Prostate gland (tissue), 2 donors: Measurements from ENCODE around the gene SYCE3.

Experiments used
- POLR2A ChIP-seq: fragments of 450-650 bp; IDR thresholded peaks from one replicate; pipeline ENCODE4 v1.6.1; 2016; ENCODE audit warnings: antibody characterized with exemption, mild to moderate bottlenecking
- POLR2AphosphoS5 ChIP-seq: sonication (generic); formaldehyde crosslinking; IDR thresholded peaks from one replicate; pipeline ENCODE4 v1.6.1; 2017; ENCODE audit warnings: antibody characterized with exemption
- TF ChIP-seq, protein P1 (sequence below), 4 experiments: fragments of 200-600 bp in 2 of 4; fragments of 450-650 bp in 2 of 4; sonication (generic) in 2 of 4; IDR thresholded peaks; 1 replicate in 3 of 4; 2 replicates in 1 of 4; pipeline ENCODE4 v1.5.1; 2016 to 2019; ENCODE audit warnings: antibody characterized with exemption in 4 of 4, mild to moderate bottlenecking in 2 of 4, moderate library complexity in 2 of 4

DNA sequence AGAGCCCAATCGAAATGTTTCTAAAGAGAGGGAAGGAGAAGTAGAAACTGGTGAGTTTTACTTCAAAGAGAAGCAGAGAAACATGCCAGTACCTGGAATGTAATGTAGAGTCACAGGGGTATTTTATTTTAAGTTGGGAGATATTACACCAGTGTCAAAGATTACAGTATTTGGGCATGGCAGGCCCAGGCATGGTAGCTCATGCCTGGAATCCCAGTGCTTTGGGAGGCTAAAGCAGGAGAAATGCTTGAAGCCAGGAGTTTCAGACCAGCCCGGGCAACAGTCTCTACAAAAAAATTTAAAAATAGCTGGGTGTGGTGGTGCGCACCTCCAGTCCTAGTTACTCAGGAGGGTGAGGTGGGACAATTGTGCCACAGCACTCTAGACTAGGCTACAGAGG is 2.7 kb downstream of the SYCE3 start:
- TF ChIP-seq, protein P1, sequence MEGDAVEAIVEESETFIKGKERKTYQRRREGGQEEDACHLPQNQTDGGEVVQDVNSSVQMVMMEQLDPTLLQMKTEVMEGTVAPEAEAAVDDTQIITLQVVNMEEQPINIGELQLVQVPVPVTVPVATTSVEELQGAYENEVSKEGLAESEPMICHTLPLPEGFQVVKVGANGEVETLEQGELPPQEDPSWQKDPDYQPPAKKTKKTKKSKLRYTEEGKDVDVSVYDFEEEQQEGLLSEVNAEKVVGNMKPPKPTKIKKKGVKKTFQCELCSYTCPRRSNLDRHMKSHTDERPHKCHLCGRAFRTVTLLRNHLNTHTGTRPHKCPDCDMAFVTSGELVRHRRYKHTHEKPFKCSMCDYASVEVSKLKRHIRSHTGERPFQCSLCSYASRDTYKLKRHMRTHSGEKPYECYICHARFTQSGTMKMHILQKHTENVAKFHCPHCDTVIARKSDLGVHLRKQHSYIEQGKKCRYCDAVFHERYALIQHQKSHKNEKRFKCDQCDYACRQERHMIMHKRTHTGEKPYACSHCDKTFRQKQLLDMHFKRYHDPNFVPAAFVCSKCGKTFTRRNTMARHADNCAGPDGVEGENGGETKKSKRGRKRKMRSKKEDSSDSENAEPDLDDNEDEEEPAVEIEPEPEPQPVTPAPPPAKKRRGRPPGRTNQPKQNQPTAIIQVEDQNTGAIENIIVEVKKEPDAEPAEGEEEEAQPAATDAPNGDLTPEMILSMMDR (IDR thresholded peaks at IDR 0.05), result no peak
- no peak for TF ChIP-seq POLR2A
- TF ChIP-seq POLR2AphosphoS5, result no peak
